Measurements from ENCODE around the gene FOXP2.

GRCh38 chr7:114662002-114662677 is 247.5 kb downstream of the FOXP2 start:
- TF ChIP-seq TCF12 (IDR thresholded peaks at IDR 0.05; ENCODE audit: low read depth, low read length) = no peak
- TF ChIP-seq CTCF (IDR thresholded peaks at IDR 0.05 in 2 of 3, conservative IDR thresholded peaks at IDR 0.05 in 1 of 3; ENCODE audit: control insufficient read depth in 2 of 3, extremely low read depth in 1 of 3, insufficient read depth in 1 of 3, low read depth in 3 of 3, low read length in 3 of 3) = no peak
- no peak for TF ChIP-seq POLR2A (IDR thresholded peaks at IDR 0.05; ENCODE audit: low read depth, low read length)
- no peak for TF ChIP-seq TAF1 (IDR thresholded peaks at IDR 0.05; ENCODE audit: borderline replicate concordance, low read depth, low read length)
- no peak for TF ChIP-seq USF1 (IDR thresholded peaks at IDR 0.05; ENCODE audit: borderline replicate concordance, extremely low read length, insufficient read depth, low read depth, low read length)
- no peak for TF ChIP-seq SIN3A (IDR thresholded peaks at IDR 0.05; ENCODE audit: low read depth, low read length)
- TF ChIP-seq REST (IDR thresholded peaks at IDR 0.05; ENCODE audit: low read depth, low read length) = no peak
- no peak for TF ChIP-seq PBX3 (IDR thresholded peaks at IDR 0.05; ENCODE audit: insufficient replicate concordance, low read depth, low read length)

Data from GM12878 (cell line).